Rectal smooth muscle tissue (tissue), 1 donor: ENCODE measurements around the gene TIAM1.

ENCODE experiments used
- H3K27ac ChIP-seq: one replicate; pipeline ENCODE4 v1.7.0; 2013; ENCODE audit warnings: low read depth, low read length, inconsistent platforms
- H3K27me3 ChIP-seq: one replicate; pipeline ENCODE4 v1.7.0; 2013; ENCODE audit warnings: low read length; ENCODE audit not compliant: control insufficient read depth, insufficient read depth
- H3K36me3 ChIP-seq: one replicate; pipeline ENCODE4 v1.7.0; 2013; ENCODE audit warnings: low read length; ENCODE audit not compliant: control insufficient read depth, insufficient read depth
- H3K4me1 ChIP-seq: one replicate; pipeline ENCODE4 v1.7.0; 2013; ENCODE audit warnings: low read length; ENCODE audit not compliant: control insufficient read depth, insufficient read depth
- H3K4me3 ChIP-seq: one replicate; pipeline ENCODE4 v1.7.0; 2013; ENCODE audit warnings: low read length
- H3K9ac ChIP-seq: one replicate; pipeline ENCODE4 v1.7.0; 2013; ENCODE audit warnings: low read length

TIAM1 gene

DNA sequence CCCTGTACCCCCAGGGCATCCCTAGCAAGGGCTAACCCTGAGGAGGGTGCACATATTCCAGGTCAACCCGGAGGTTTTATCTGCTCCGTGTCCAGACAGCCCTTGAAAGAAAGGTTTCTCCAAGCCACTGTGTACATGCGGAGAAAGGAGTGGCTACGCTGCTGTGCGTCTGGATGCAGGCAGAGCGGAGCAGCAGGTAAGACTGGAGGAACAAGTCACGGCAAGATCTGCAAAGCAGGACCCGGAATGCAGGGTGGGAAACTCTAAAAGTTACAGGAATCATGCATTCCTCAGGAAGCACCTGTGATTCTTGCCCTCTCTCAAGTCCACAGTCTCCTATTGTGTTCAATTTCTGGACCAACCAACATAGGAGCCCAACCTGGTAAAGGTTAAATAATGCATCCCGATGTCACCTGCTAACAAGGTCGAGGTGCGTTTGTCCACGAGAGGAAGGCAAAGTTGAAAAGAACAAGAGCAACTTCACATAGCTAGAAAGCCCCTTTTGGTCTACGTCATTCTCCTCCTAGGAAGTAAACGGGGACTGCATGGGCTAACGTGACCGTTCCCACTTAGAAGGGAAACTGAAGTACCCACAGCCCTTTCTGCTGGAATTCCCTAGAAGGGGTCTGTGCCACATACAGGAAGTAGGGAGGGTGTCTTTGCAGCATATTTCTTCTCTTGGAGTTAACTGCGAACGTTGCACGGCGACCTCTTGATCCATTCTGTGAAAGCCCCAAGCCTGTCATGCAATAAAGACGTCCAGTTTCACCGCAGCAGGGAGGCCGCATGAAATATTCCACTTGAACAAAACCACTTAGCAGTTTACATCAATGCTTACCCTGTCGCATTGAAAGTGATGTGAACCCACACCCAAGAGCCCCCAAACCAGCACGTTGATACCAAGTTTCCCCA is 5.8 kb downstream of the TIAM1 start:
- H3K4me3 ChIP-seq = no peak overlapping the region
- H3K36me3 ChIP-seq = no peaks in the 10 kb centered on the region
- H3K27ac ChIP-seq = no peak overlapping the region
- no peaks in the 10 kb centered on the region for H3K4me1 ChIP-seq
- no peaks in the 10 kb centered on the region for H3K27me3 ChIP-seq
- H3K9ac ChIP-seq = no peak overlapping the region

DNA sequence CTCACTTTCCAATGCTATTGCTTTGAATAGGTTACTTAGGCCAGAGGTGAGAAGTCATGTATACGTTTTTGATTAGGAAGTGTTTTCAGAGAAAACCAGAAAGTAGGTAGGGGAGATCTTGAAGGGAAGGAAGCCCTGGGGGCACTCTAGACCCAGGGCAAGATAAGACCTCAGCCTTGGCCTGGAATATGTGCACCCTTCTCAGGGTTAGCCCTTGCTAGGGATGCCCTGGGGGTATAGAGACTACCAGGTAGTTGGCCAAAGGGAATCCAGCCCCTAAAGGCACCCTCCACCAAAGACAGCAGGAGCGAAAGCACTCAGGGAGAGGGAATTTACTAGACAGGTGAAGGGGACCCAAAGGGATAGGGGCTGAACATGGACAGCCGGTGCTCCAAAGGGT is 7.0 kb downstream of the TIAM1 start:
- Histone ChIP-seq H3K36me3 (no peaks in the 10 kb centered on the region), H3K4me1 (no peaks in the 10 kb centered on the region), H3K9ac (no peak overlapping the region), H3K27me3 (no peaks in the 10 kb centered on the region), H3K4me3 (no peak overlapping the region), H3K27ac (no peak overlapping the region)

DNA sequence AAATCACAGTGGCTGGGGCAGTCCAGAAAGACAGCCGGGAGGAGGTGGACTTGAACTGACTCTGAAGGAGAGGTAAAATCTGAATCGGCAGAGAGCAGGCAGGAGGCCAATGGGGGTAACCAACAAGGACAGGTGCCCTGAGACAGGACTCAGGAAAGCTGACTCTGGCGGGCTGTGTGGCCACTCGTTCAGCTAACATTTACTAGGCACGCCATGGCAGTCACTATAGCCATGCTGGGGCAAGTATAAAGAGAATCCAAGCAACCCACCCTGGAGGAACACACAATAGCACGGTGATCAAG is 7.4 kb downstream of the TIAM1 start:
- no peak overlapping the region for H3K27ac ChIP-seq
- no peak overlapping the region for H3K9ac ChIP-seq
- no peaks in the 10 kb centered on the region for H3K36me3 ChIP-seq
- no peaks in the 10 kb centered on the region for H3K27me3 ChIP-seq
- H3K4me1 ChIP-seq = no peaks in the 10 kb centered on the region
- no peak overlapping the region for H3K4me3 ChIP-seq

- H3K36me3 ChIP-seq = no peaks in the 10 kb centered on the region
- no peaks in the 10 kb centered on the region for H3K27me3 ChIP-seq
- H3K4me1 ChIP-seq = no peaks in the 10 kb centered on the region
- H3K9ac ChIP-seq = no peak overlapping the region
- no peak overlapping the region for H3K27ac ChIP-seq
- no peak overlapping the region for H3K4me3 ChIP-seq
Observed at GRCh38 chr21:31335957-31336738, 7.9 kb downstream of the TIAM1 start.

GRCh38 chr21:31334648-31335121 is 9.4 kb downstream of the TIAM1 start:
- Histone ChIP-seq H3K4me3 (no peak overlapping the region), H3K4me1 (no peaks in the 10 kb centered on the region), H3K27ac (no peak overlapping the region), H3K36me3 (no peaks in the 10 kb centered on the region), H3K9ac (no peak overlapping the region), H3K27me3 (no peaks in the 10 kb centered on the region)

- Histone ChIP-seq H3K27ac (no peak overlapping the region), H3K4me1 (no peaks in the 10 kb centered on the region), H3K27me3 (no peaks in the 10 kb centered on the region), H3K9ac (no peak overlapping the region), H3K4me3 (no peak overlapping the region), H3K36me3 (no peaks in the 10 kb centered on the region)
Observed at GRCh38 chr21:31332525-31332924, 11.5 kb downstream of the TIAM1 start.

GRCh38 chr21:31331231-31331630 is 12.8 kb downstream of the TIAM1 start:
- no peak overlapping the region for H3K27ac ChIP-seq
- no peaks in the 10 kb centered on the region for H3K36me3 ChIP-seq
- no peaks in the 10 kb centered on the region for H3K27me3 ChIP-seq

GRCh38 chr21:31330144-31330483 is 13.9 kb downstream of the TIAM1 start:
- no peaks in the 10 kb centered on the region for H3K4me1 ChIP-seq
- no peak overlapping the region for H3K9ac ChIP-seq
- H3K4me3 ChIP-seq = no peak overlapping the region
- no peaks in the 10 kb centered on the region for H3K27me3 ChIP-seq
- H3K27ac ChIP-seq = no peak overlapping the region
- no peaks in the 10 kb centered on the region for H3K36me3 ChIP-seq

More at GRCh38 chr21:31331231-31331630, 12.8 kb downstream of the TIAM1 start:
- Histone ChIP-seq H3K4me1 (no peaks in the 10 kb centered on the region), H3K4me3 (no peak overlapping the region), H3K9ac (no peak overlapping the region)

DNA sequence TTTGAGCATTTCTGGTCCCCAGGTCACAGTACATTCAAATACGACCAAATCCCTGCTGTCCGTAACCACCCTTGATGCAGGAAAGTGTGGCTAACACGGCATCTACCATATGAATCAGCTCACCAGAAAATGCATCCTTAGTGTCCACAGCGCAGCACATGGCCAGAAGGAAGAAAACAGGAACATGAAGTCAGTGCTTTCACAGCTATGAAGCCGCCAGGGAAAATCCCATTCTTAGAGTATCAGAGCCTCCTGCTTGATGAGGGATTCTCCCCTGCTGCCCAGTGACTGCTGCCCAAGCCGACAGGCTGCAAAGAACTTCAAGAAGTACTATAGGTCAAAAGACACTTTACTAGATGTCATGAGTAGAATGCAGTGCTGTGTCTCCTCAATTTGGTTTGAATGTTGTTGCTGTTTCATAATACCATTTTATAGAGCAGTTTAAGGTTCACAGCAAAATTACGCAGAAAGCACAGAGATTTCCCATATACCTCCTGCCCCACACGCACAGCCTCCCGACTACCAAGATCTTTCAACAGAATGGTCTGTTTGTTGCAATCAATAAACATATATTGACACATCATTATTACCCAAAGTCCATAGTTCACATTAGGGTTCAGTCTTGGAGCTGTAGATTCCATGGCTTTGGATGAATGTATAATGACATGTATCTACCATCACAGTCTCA is 14.5 kb downstream of the TIAM1 start:
- Histone ChIP-seq H3K27me3 (no peaks in the 10 kb centered on the region), H3K9ac (no peak overlapping the region), H3K4me1 (no peaks in the 10 kb centered on the region), H3K4me3 (no peak overlapping the region), H3K36me3 (no peaks in the 10 kb centered on the region), H3K27ac (no peak overlapping the region)

- Histone ChIP-seq H3K9ac (no peak overlapping the region), H3K36me3 (no peaks in the 10 kb centered on the region), H3K27ac (no peak overlapping the region), H3K4me1 (no peaks in the 10 kb centered on the region), H3K4me3 (no peak overlapping the region), H3K27me3 (no peaks in the 10 kb centered on the region)
Observed at GRCh38 chr21:31326522-31327242, 17.4 kb downstream of the TIAM1 start.

DNA sequence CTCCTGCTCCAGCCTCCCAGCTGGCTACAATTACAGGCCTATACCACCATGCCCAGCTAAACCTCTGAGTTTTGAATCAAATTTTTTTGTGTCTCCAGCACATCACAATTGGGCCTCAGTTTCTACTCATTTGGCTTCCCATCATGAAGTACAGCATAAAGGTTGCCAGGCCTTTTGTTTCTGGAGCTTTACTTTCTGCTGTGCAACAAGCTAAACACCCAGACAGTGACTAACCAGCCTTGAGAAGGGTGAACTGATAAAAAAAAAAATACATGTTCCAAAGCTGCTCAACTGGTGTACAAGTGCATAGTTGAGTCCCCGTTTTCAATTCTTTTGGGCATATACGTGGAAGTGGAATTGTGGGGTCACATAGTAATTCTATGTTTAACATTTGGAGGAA is 25.1 kb downstream of the TIAM1 start:
- Histone ChIP-seq H3K4me3 (no peak overlapping the region), H3K4me1 (no peaks in the 10 kb centered on the region), H3K36me3 (no peaks in the 10 kb centered on the region), H3K9ac (no peak overlapping the region), H3K27ac (no peak overlapping the region), H3K27me3 (no peaks in the 10 kb centered on the region)

- no peak overlapping the region for H3K27ac ChIP-seq
- H3K9ac ChIP-seq = no peak overlapping the region
- H3K27me3 ChIP-seq = no peaks in the 10 kb centered on the region
- H3K4me1 ChIP-seq = no peaks in the 10 kb centered on the region
- no peaks in the 10 kb centered on the region for H3K36me3 ChIP-seq
- no peak overlapping the region for H3K4me3 ChIP-seq
Observed at GRCh38 chr21:31317688-31318087, 26.4 kb downstream of the TIAM1 start.
